PC-9 (cell line): ENCODE results near the gene KCTD12. TPM values are rescaled to one million over a fixed set of nuclear protein-coding genes. Genes with fewer than 3 reads are reported as not detected.

ENCODE experiments used
- BruUV-seq: library from RNA; stranded (reverse); fragments of 400-500 nt; replicated peaks from 2 replicates; lab custom pipeline; 2021; lab: Mats Ljungman, UMichigan
- CTCF ChIA-PET: fragments of 300-600 bp; sonication (Branson Sonifier 250); formaldehyde crosslinking; loops from one replicate; lab custom pipeline; 2022; ENCODE audit warnings: antibody characterized with exemption; lab: Charles Lee
- POLR2A ChIA-PET: fragments of 300-600 bp; sonication (Branson Sonifier 250); formaldehyde crosslinking; loops from one replicate; lab custom pipeline; 2022; ENCODE audit warnings: antibody characterized with exemption; ENCODE audit not compliant: unreplicated experiment; lab: Charles Lee
- DNase-seq, 2 experiments: peaks; one replicate each; pipeline versions ENCODE4 v3.0.0 to v3.0.0-alpha.2; 2015 to 2022; ENCODE audit warnings: mixed read lengths in 1 of 2
- H2AFZ ChIP-seq: fragments of 200-600 bp; sonication (generic); 2 replicates; pipeline ENCODE4 v1.8.1; 2017; ENCODE audit warnings: antibody characterized with exemption
- H3F3A ChIP-seq: fragments of 200-600 bp; sonication (generic); 2 replicates; pipeline ENCODE4 v1.8.1; 2017; ENCODE audit warnings: antibody characterized with exemption, mild to moderate bottlenecking, low read depth; ENCODE audit not compliant: insufficient read depth
- H3K27ac ChIP-seq: fragments of 200-600 bp; sonication (generic); 2 replicates; pipeline ENCODE4 v1.6.1; 2016; ENCODE audit warnings: mixed run types
- H3K27me3 ChIP-seq: fragments of 200-600 bp; sonication (generic); 2 replicates; pipeline ENCODE4 v1.6.1; 2016; ENCODE audit warnings: low read depth, mixed run types; ENCODE audit not compliant: insufficient read depth
- H3K36me3 ChIP-seq: fragments of 200-600 bp; sonication (generic); 2 replicates; pipeline ENCODE4 v1.6.1; 2016; ENCODE audit warnings: low read depth, mixed run types
- H3K4me1 ChIP-seq: fragments of 200-600 bp; sonication (generic); replicated peaks from 2 replicates; pipeline ENCODE4 v1.6.1; 2016; ENCODE audit warnings: mixed run types; ENCODE audit not compliant: insufficient read depth
- H3K4me2 ChIP-seq: fragments of 200-600 bp; sonication (generic); 2 replicates; pipeline ENCODE4 v1.6.1; 2017; ENCODE audit warnings: mixed run types
- H3K4me3 ChIP-seq: fragments of 200-600 bp; sonication (generic); 2 replicates; pipeline ENCODE4 v1.6.1; 2016; ENCODE audit warnings: mixed run types
- H3K79me2 ChIP-seq: fragments of 200-600 bp; sonication (generic); 2 replicates; pipeline ENCODE4 v1.6.1; 2017; ENCODE audit warnings: low read depth, mixed run types
- H3K9me2 ChIP-seq: fragments of 200-600 bp; sonication (generic); 2 replicates; pipeline ENCODE4 v1.8.1; 2017; ENCODE audit warnings: mild to moderate bottlenecking; ENCODE audit not compliant: insufficient read depth
- H3K9me3 ChIP-seq: fragments of 200-600 bp; sonication (generic); 2 replicates; pipeline ENCODE4 v1.8.1; 2016; ENCODE audit warnings: low read depth; ENCODE audit not compliant: insufficient read depth
- H4K20me1 ChIP-seq: fragments of 200-600 bp; sonication (generic); 2 replicates; pipeline ENCODE4 v1.8.1; 2017; ENCODE audit not compliant: insufficient read depth
- CTCF ChIP-seq: fragments of 200-600 bp; sonication (generic); conservative IDR thresholded peaks from 2 replicates; pipeline ENCODE4 v1.6.1; 2017; ENCODE audit warnings: mixed run types, antibody characterized with exemption, mild to moderate bottlenecking, moderate library complexity
- EZH2 ChIP-seq: fragments of 200-600 bp; sonication (generic); IDR thresholded peaks from 2 replicates; pipeline ENCODE4 v1.8.0; 2017; ENCODE audit warnings: antibody characterized with exemption, low read depth
- intact Hi-C: fragments of 100-400 bp; cut with micrococcal nuclease; formaldehyde crosslinking; loops from one replicate; pipeline ENCODE4 v1.10.0; 2022; ENCODE audit not compliant: unreplicated experiment
- total RNA-seq: library from RNA; stranded (reverse); gene quantifications from 2 replicates; pipeline ENCODE4 v1.2.3, GENCODE V29; 2021

KCTD12 gene
- total RNA-seq, 1 experiment from 2014 or later, result 0.15 TPM

- ChIA-PET POLR2A (no interaction called here), CTCF (no interaction called here)
- DNase-seq, result no peak
- Histone ChIP-seq H3K36me3 (no peaks in the 10 kb centered on the region), H3K4me3 (no peak overlapping the region), H3K27me3 (no peaks in the 10 kb centered on the region), H2AFZ (no peak overlapping the region), H3K79me2 (no peaks in the 10 kb centered on the region), H3K27ac (no peak overlapping the region), H3F3A (no peaks in the 10 kb centered on the region), H3K9me3 (no peaks in the 10 kb centered on the region), H3K9me2 (no peaks in the 10 kb centered on the region), H3K4me1 (no peaks in the 10 kb centered on the region), H4K20me1 (no peaks in the 10 kb centered on the region), H3K4me2 (no peak overlapping the region)
- no peak for TF ChIP-seq CTCF
- no peak for TF ChIP-seq EZH2
- intact Hi-C loops, result no loop called here
- BruUV-seq, result no TSS peak
Measured at GRCh38 chr13:76917095-76917494, 30.9 kb upstream of the KCTD12 start.

GRCh38 chr13:76913898-76914297 is 27.7 kb upstream of the KCTD12 start:
- no peak overlapping the region for H3K4me3 ChIP-seq
- no peak for DNase-seq
- no peaks in the 10 kb centered on the region for H3K4me1 ChIP-seq
- ChIA-PET POLR2A (no interaction called here), CTCF (no interaction called here)
- H3K27me3 ChIP-seq, result no peaks in the 10 kb centered on the region
- no peaks in the 10 kb centered on the region for H3K79me2 ChIP-seq
- H2AFZ ChIP-seq, result no peak overlapping the region
- no peak overlapping the region for H3K27ac ChIP-seq
- H3F3A ChIP-seq, result no peaks in the 10 kb centered on the region
- no peaks in the 10 kb centered on the region for H3K36me3 ChIP-seq
- TF ChIP-seq CTCF (no peak), EZH2 (no peak)
- intact Hi-C loops, result no loop called here
- H3K9me2 ChIP-seq, result no peaks in the 10 kb centered on the region
- BruUV-seq, result no TSS peak
- H3K4me2 ChIP-seq, result no peak overlapping the region
- H4K20me1 ChIP-seq, result no peaks in the 10 kb centered on the region
- no peaks in the 10 kb centered on the region for H3K9me3 ChIP-seq

- no peak for DNase-seq
- Histone ChIP-seq H2AFZ (no peak overlapping the region), H4K20me1 (no peaks in the 10 kb centered on the region), H3K79me2 (no peaks in the 10 kb centered on the region), H3K4me3 (no peak overlapping the region), H3K4me1 (no peaks in the 10 kb centered on the region), H3K9me3 (no peaks in the 10 kb centered on the region), H3K9me2 (no peaks in the 10 kb centered on the region), H3K36me3 (no peaks in the 10 kb centered on the region), H3K27ac (no peak overlapping the region), H3K4me2 (no peak overlapping the region), H3K27me3 (no peaks in the 10 kb centered on the region), H3F3A (no peaks in the 10 kb centered on the region)
- TF ChIP-seq CTCF (no peak), EZH2 (no peak)
- intact Hi-C loops, result no loop called here
- ChIA-PET CTCF (interaction anchor here (0.7 kb wide), 1 partner anchor 191 kb away, joined by 10 read pairs; no protein-coding TSS in a partner anchor), POLR2A (no interaction called here)
- no TSS peak for BruUV-seq
Measured at GRCh38 chr13:76912476-76912875, 26.3 kb upstream of the KCTD12 start.
